ENCODE results near the gene PILRB.
"Not testable (repeated sequence)": the region's sequence is repeated elsewhere in the genome, so short reads cannot be mapped to it uniquely, and the experiment has no call there.

The PILRB gene

DNA sequence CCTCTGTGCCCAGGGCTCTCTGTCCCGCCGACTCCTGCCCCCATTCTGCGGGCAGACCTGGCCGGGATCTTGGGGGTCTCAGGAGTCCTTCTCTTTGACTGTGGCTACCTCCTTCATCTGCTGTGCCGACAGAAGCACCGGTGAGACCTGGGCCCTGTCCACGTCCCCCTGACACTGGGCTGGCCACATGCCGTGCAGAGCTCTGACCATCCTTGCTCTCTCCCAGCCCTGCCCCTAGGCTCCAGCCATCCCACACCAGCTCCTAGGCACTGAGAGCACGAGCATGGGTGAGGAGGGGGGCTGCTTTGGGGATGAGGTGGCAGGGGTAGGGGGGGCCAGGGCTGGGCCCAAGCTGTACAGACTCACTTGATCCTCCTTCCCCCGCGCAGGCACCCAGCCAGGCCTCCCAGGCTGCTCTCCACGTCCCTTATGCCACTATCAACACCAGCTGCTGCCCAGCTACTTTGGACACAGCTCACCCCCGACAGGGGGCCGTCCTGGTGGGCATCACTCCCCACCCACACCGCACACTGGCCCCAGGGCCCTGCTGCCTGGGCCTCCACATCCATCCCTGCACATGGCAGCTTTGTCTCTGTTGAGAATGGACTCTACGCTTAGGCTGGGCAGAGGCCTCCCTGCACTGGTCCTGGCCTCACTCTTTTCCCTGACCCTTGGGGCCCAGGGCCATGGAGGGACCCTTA lies 4.8 kb upstream of the PILRB start:
- in situ Hi-C loops (cut with MboI; ENCODE audit: low pct_unique_long_range_greater_than_20kb, low sequenced_read_pairs): no loop called here
- DNase-seq: no peak

DNA sequence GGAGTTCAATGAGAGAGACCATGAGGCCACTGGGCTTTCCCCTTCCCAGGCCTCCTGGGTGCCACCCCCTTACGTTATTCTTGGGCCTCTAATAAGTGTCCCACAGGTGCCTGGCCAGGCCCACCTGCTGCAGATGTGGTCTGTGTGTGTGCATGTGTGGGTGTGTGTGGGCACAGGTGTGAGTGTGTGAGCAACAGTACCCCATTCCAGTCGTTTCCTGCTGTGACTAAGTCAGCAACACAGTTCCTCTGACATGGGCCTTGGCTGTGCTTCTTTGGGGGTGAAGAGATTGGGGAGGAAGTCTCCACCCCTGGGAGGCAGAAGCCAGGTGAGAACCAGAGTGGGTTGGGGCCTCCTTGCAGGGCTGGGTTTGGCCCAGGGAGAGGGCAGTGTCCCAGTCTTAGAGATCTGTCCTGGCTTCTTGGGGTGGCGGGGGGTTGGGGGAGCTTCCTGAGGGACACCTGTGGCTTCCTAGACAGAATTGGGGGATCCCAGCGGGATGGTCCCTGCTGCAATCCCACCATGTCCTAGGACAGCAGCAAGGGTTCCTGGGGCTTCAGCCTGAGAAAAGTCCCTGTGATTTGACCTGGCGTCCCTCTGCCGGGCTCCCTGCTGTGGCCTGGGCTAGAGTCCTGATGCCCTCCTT lies 4.1 kb upstream of the PILRB start:
- in situ Hi-C loops (cut with MboI; ENCODE audit: low pct_unique_long_range_greater_than_20kb, low sequenced_read_pairs): no loop called here

GRCh38 chr7:100356416-100357068 lies 1.4 kb upstream of the PILRB start:
- in situ Hi-C loops (cut with MboI; ENCODE audit: low pct_unique_long_range_greater_than_20kb, low sequenced_read_pairs): no loop called here
- DNase-seq: no peak

More for the DNA sequence above, 4.1 kb upstream of the PILRB start:
- DNase-seq: no peak

- in situ Hi-C loops (cut with MboI; ENCODE audit: low pct_unique_long_range_greater_than_20kb, low sequenced_read_pairs): no loop called here
- no peak for DNase-seq
These were observed 771 bp upstream of the PILRB start for GRCh38 chr7:100357131-100357561.

- no peak for DNase-seq
- in situ Hi-C loops (cut with MboI; ENCODE audit: low pct_unique_long_range_greater_than_20kb, low sequenced_read_pairs): no loop called here
These were observed 918 bp downstream of the PILRB start for GRCh38 chr7:100358857-100359212.

GRCh38 chr7:100360135-100360854 lies 2.4 kb downstream of the PILRB start:
- in situ Hi-C loops (cut with MboI; ENCODE audit: low pct_unique_long_range_greater_than_20kb, low sequenced_read_pairs): no loop called here
- no peak for DNase-seq

- no peak for DNase-seq
- in situ Hi-C loops (cut with MboI; ENCODE audit: low pct_unique_long_range_greater_than_20kb, low sequenced_read_pairs): no loop called here
These were observed 5.2 kb downstream of the PILRB start for GRCh38 chr7:100363098-100363497.

DNA sequence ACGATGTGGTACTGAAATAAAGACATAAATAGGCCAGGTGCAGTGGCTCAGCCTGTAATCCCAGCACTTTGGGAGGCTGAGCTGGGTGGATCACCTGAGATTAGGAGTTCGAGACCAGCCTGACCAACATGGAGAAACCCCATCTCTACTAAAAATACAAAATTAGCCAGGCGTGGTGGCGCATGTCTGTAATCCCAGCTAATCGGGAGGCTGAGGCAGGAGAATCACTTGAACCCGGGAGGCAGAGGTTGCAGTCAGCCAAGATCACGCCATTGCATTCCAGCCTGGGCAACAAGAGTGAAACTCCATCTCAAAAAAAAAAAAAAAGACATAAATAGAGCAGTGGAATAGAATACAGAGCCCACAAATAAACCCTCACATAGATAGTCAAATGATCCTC lies 5.9 kb downstream of the PILRB start:
- in situ Hi-C loops (cut with MboI; ENCODE audit: low pct_unique_long_range_greater_than_20kb, low sequenced_read_pairs); DNase-seq: not testable (repeated sequence)

DNA sequence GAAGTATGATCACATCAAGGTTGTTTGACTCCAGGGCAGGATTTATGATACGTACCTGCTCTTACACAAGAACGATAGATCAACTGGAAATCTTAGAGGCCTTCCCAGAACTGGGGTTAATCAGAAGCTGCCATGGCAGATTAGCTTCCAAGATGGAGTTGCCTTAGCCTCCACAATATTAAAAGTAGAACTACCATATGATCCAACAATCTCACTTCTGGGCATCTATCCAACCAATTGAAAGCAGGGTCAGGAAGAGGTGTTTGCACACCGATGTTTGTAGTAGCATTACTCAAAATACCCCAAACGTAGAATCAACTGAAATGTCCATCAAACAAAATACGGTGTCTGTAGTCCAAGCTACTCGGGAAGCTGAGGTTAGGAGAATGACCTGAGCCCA lies 6.6 kb downstream of the PILRB start:
- in situ Hi-C loops (cut with MboI; ENCODE audit: low pct_unique_long_range_greater_than_20kb, low sequenced_read_pairs): no loop called here
- DNase-seq: no peak

DNA sequence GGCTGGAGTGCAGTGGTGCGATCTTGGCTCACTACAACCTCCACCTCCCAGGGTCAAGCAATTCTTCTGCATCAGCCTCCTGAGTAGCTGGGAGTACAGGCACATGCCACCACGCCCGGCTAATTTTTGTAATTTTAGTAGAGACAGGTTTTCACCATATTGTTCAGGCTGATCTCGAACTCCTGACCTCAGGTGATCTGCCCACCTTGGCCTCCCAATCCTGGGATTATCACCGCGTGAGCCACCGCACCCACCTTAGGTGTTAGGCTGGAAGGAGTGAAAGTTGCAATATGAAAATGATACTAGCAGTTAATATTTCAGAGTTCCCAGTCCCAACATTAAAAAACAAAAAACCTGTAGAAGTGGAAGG lies 8.1 kb downstream of the PILRB start:
- in situ Hi-C loops (cut with MboI; ENCODE audit: low pct_unique_long_range_greater_than_20kb, low sequenced_read_pairs); DNase-seq: not testable (repeated sequence)

DNA sequence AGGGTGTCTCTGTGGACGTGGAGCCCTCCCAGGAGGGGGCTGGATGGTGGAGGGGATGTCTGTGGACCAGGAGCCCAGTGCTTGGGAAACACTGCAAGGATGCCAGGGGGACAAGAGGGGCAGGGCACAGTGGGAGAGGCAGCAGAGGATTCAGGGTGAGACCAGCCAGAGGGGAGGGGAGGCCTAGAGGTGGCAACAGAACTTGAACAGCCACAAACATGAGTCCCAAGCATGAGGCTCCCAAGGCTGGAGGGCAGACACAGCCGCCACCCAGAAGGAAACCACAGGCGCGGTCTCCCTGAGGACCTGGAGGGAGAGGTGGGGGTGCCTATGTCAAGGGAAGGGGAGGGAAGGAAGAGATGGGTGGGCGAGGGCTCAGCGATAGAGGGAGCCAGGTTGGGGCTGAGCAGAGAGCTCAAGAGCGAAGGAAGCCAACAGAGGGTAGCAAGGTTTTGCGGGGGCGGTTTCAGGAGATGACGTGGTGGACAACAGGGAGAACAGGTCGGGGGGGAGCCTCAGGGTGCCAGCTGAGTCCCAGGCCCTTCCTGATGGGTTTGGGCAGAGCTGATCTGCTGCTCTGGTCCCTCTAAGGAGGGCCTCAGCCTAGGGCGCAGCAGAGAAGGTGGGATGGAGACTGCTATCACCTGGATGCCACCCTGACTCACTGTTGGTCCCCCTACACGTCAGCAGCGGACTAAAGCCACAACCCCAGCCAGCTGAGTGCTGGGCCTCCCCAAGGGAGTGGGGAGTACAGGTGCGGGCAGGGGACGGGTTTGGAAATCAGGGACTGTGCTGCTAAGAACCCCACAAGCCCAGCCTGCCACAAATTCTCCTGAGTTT lies 8.7 kb downstream of the PILRB start:
- DNase-seq: peak; percentile 42
- in situ Hi-C loops (cut with MboI; ENCODE audit: low pct_unique_long_range_greater_than_20kb, low sequenced_read_pairs): no loop called here

DNA sequence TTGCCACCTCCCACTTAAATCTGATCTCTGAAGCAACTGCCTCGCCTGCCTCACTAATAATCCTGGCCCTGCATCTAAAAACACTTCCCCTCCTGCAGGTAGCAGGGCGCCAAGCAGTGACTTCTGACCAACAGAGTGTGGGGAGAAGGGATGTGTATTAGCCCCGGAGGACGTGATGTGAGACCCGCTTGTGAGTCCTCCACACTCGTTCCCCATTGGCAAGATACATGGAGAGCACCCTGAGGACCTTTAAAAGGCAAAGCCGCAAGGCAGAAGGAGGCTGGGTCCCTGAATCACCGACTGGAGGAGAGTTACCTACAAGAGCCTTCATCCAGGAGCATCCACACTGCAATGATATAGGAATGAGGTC lies 9.3 kb downstream of the PILRB start:
- no peak for DNase-seq

GRCh38 chr7:100367676-100368613 lies 10.0 kb downstream of the PILRB start:
- peak; percentile 57 for DNase-seq
- in situ Hi-C loops (cut with MboI; ENCODE audit: low pct_unique_long_range_greater_than_20kb, low sequenced_read_pairs): no loop called here

More for the DNA sequence above, 9.3 kb downstream of the PILRB start:
- in situ Hi-C loops (cut with MboI; ENCODE audit: low pct_unique_long_range_greater_than_20kb, low sequenced_read_pairs): no loop called here

- peak; percentile 93 for DNase-seq
- in situ Hi-C loops (cut with MboI; ENCODE audit: low pct_unique_long_range_greater_than_20kb, low sequenced_read_pairs): no loop called here
These were observed 11.2 kb downstream of the PILRB start for GRCh38 chr7:100369105-100369504.

DNA sequence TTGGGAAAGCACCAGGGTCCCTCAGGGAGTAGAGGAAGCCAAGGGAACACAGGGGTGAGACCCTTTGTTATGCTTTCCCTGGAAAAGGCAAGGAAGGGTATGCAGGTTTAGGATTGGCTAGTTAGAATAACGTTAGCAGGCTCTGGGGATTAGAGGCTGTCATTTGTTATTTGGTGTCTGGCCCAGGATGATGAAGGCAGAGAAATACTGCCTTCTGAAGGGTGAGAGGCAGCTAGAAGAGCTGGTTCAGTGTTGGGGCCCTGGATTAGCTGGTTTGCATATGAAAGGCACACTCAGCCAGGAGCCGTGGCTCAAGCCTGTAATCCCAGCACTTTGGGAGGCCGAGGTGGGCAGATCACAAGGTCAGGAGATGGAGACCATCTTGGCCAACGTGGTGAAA lies 12.4 kb downstream of the PILRB start:
- in situ Hi-C loops (cut with MboI; ENCODE audit: low pct_unique_long_range_greater_than_20kb, low sequenced_read_pairs): no loop called here

GRCh38 chr7:100370746-100371145 lies 12.8 kb downstream of the PILRB start:
- in situ Hi-C loops (cut with MboI; ENCODE audit: low pct_unique_long_range_greater_than_20kb, low sequenced_read_pairs): no loop called here
- no peak for DNase-seq

More for the DNA sequence above, 12.4 kb downstream of the PILRB start:
- DNase-seq: no peak

GRCh38 chr7:100371561-100372171 lies 13.7 kb downstream of the PILRB start:
- in situ Hi-C loops (cut with MboI; ENCODE audit: low pct_unique_long_range_greater_than_20kb, low sequenced_read_pairs): no loop called here
- no peak for DNase-seq

- peak; percentile 60 for DNase-seq
These were observed 14.3 kb downstream of the PILRB start for GRCh38 chr7:100372256-100372655.

More at GRCh38 chr7:100372256-100372655, 14.3 kb downstream of the PILRB start:
- in situ Hi-C loops (cut with MboI; ENCODE audit: low pct_unique_long_range_greater_than_20kb, low sequenced_read_pairs): no loop called here
